HL-60 (cell line): ENCODE results near the gene CHD2.

Source experiments
- DNase-seq, 2 experiments: peaks; one replicate each; pipeline ENCODE4 v3.0.0-alpha.2; 2010 to 2020; ENCODE audit warnings: low read depth in 1 of 2, low spot score in 1 of 2
- H3K27ac ChIP-seq: fragments of 250-450 bp; sonication (Bioruptor Pico); replicated peaks from 2 replicates; pipeline ENCODE4 v1.5.1; 2020; ENCODE audit warnings: mild to moderate bottlenecking, moderate library complexity
- H3K27me3 ChIP-seq: fragments of 250-450 bp; sonication (Bioruptor Pico); 2 replicates; pipeline ENCODE4 v1.5.1; 2021; ENCODE audit warnings: mild to moderate bottlenecking, moderate library complexity; ENCODE audit not compliant: insufficient read depth, poor library complexity, severe bottlenecking
- H3K4me3 ChIP-seq: replicated peaks from 2 replicates; pipeline ENCODE4 v1.5.1; 2011; ENCODE audit warnings: mild to moderate bottlenecking, control low read depth, low read length; ENCODE audit not compliant: insufficient read depth
- GABPA ChIP-seq: IDR thresholded peaks from 2 replicates; pipeline ENCODE4 v1.6.1; 2012; ENCODE audit warnings: low read depth
- POLR2AphosphoS5 ChIP-seq: IDR thresholded peaks from 2 replicates; pipeline ENCODE4 v1.6.1; 2012; ENCODE audit warnings: low read depth
- SPI1 ChIP-seq: IDR thresholded peaks from 2 replicates; pipeline ENCODE4 v1.6.1; 2012; ENCODE audit warnings: low read depth, mild to moderate bottlenecking, borderline replicate concordance
- TF ChIP-seq, protein P1 (sequence below): IDR thresholded peaks from 2 replicates; pipeline ENCODE4 v1.6.1; 2012; ENCODE audit warnings: low read depth; ENCODE audit not compliant: insufficient replicate concordance
- TF ChIP-seq, protein P2 (sequence below): IDR thresholded peaks from one replicate; pipeline ENCODE4 v1.5.1; 2011; ENCODE audit warnings: low read length, control low read depth, inconsistent platforms; ENCODE audit not compliant: insufficient read depth

The CHD2 gene

DNA sequence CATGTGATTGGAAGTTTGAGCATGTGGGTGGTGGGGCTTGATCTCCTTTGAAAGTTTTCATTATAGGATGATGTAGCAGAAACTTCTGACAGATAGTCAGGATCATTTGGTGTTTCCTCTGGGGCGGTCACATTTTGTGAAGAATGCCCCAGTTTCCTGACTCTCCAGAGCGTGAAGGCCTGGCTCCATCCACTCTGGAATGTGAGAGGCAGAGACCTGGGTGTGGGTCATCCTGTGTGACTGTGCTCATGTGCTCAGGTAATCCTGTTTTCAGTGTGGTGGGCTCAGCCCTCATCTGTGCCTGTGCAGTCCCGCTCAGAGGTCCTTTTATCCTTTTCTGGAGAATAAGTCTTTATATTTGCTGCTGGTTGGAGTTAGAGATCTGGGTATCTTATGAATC is 107.9 kb downstream of the CHD2 start:
- TF ChIP-seq, protein P1, sequence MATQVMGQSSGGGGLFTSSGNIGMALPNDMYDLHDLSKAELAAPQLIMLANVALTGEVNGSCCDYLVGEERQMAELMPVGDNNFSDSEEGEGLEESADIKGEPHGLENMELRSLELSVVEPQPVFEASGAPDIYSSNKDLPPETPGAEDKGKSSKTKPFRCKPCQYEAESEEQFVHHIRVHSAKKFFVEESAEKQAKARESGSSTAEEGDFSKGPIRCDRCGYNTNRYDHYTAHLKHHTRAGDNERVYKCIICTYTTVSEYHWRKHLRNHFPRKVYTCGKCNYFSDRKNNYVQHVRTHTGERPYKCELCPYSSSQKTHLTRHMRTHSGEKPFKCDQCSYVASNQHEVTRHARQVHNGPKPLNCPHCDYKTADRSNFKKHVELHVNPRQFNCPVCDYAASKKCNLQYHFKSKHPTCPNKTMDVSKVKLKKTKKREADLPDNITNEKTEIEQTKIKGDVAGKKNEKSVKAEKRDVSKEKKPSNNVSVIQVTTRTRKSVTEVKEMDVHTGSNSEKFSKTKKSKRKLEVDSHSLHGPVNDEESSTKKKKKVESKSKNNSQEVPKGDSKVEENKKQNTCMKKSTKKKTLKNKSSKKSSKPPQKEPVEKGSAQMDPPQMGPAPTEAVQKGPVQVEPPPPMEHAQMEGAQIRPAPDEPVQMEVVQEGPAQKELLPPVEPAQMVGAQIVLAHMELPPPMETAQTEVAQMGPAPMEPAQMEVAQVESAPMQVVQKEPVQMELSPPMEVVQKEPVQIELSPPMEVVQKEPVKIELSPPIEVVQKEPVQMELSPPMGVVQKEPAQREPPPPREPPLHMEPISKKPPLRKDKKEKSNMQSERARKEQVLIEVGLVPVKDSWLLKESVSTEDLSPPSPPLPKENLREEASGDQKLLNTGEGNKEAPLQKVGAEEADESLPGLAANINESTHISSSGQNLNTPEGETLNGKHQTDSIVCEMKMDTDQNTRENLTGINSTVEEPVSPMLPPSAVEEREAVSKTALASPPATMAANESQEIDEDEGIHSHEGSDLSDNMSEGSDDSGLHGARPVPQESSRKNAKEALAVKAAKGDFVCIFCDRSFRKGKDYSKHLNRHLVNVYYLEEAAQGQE = no peak
- no peak for TF ChIP-seq SPI1
- Histone ChIP-seq H3K27ac (no peak overlapping the region), H3K27me3 (no peaks in the 10 kb centered on the region), H3K4me3 (no peak overlapping the region)
- DNase-seq = no peak

DNA sequence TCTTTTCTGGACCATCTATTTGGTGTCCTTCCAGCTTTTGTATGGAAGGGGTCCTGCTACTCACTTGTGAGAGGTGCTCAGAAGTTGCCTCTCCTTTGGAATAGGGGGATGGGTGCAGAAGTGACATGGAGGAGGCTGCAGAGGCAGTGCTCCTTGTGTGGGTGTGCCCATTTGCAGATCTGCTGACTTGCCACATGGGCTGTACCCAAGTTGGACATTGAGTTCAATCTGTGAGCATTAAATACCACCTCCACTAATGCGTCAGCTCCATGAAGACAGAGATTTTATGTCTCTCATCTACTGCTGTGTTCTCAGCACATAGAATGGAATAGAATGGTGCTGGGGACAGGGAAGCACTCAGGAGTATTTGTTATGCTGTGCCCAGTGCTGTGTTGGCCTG is 112.7 kb downstream of the CHD2 start:
- Histone ChIP-seq H3K27me3 (no peaks in the 10 kb centered on the region), H3K27ac (no peak overlapping the region), H3K4me3 (no peak overlapping the region)
- DNase-seq = no peak
- TF ChIP-seq, protein P1 = no peak
- TF ChIP-seq SPI1 (no peak), POLR2AphosphoS5 (no peak), GABPA (no peak)
- TF ChIP-seq, protein P2, sequence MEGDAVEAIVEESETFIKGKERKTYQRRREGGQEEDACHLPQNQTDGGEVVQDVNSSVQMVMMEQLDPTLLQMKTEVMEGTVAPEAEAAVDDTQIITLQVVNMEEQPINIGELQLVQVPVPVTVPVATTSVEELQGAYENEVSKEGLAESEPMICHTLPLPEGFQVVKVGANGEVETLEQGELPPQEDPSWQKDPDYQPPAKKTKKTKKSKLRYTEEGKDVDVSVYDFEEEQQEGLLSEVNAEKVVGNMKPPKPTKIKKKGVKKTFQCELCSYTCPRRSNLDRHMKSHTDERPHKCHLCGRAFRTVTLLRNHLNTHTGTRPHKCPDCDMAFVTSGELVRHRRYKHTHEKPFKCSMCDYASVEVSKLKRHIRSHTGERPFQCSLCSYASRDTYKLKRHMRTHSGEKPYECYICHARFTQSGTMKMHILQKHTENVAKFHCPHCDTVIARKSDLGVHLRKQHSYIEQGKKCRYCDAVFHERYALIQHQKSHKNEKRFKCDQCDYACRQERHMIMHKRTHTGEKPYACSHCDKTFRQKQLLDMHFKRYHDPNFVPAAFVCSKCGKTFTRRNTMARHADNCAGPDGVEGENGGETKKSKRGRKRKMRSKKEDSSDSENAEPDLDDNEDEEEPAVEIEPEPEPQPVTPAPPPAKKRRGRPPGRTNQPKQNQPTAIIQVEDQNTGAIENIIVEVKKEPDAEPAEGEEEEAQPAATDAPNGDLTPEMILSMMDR = no peak

DNA sequence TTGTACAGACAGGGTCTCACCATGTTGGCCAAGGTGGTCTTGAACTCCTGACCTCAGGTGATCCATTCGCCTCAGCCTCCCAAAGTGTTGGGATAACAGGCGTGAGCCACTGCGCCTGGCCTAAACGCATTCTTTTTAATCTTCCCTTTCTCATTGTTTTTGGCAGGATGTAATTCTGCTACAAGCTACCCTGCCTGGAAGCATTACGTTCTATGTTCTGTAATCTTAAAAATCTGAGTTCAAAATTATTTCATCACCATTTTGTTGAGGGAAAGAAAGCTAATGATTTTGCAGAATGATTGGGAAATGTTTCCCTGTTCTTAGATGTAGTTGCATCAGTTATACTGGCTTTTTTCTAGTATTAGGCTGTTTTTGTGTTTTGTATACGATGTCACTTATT is 117.4 kb downstream of the CHD2 start:
- Histone ChIP-seq H3K27ac (no peak overlapping the region), H3K27me3 (no peaks in the 10 kb centered on the region), H3K4me3 (no peak overlapping the region)
- TF ChIP-seq SPI1 (no peak), POLR2AphosphoS5 (no peak), GABPA (no peak)
- TF ChIP-seq, protein P2 = no peak
- TF ChIP-seq, protein P1 = no peak
- no peak for DNase-seq

DNA sequence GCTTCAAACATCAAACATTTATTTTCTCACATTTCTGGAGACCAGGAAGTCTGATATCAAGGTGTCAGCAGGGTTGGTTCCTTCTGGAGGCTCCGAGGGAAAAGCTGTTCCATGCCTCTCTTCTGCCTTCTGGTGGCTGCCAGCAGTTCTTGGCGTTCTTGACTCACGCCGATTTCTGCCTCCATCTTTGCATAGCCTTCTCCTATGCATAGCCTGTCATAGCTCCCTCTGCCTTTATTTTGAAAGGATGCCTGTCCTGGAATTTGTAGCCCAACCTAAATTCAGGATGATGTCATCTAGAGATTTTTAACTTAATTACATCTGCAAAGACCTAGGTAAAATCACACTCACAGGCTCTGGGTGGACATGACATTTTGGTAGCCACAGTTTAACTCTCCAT is 118.5 kb downstream of the CHD2 start:
- no peak for TF ChIP-seq GABPA
- TF ChIP-seq, protein P2 = no peak
- TF ChIP-seq, protein P1 = no peak
- TF ChIP-seq SPI1 = no peak
- TF ChIP-seq POLR2AphosphoS5 = no peak
- Histone ChIP-seq H3K27ac (no peak overlapping the region), H3K4me3 (no peak overlapping the region), H3K27me3 (no peaks in the 10 kb centered on the region)
- DNase-seq = no peak
